Measurements from ENCODE around the gene LRP1B. TPM values are rescaled to one million over a fixed set of nuclear protein-coding genes. Genes with fewer than 3 reads are reported as not detected.

The LRP1B gene
- total RNA-seq, 1 donor from 2014 or later, result 0.54 TPM

GRCh38 chr2:141605163-141605562 is 525.7 kb downstream of the LRP1B start:
- DNase-seq (ENCODE audit: low read depth, low spot score), result no peak
- no peaks in the 10 kb centered on the region for H3K27me3 Mint-ChIP-seq (ENCODE audit: low read depth)
- no peak for TF ChIP-seq CTCF (conservative IDR thresholded peaks at IDR 0.05)
- no peaks in the 10 kb centered on the region for H3K36me3 Mint-ChIP-seq (ENCODE audit: low read depth)
- H3K4me3 Mint-ChIP-seq, result no peak overlapping the region
- no peaks in the 10 kb centered on the region for H3K9me3 Mint-ChIP-seq
- no peaks in the 10 kb centered on the region for H3K4me1 Mint-ChIP-seq
- H3K27ac Mint-ChIP-seq (ENCODE audit: unreplicated experiment), result no peak overlapping the region

GRCh38 chr2:141601511-141602152 is 529.2 kb downstream of the LRP1B start:
- no peak for DNase-seq (ENCODE audit: low read depth, low spot score)
- H3K4me3 Mint-ChIP-seq, result no peak overlapping the region
- TF ChIP-seq CTCF (conservative IDR thresholded peaks at IDR 0.05), result no peak
- no peaks in the 10 kb centered on the region for H3K27me3 Mint-ChIP-seq (ENCODE audit: low read depth)
- no peaks in the 10 kb centered on the region for H3K9me3 Mint-ChIP-seq
- H3K4me1 Mint-ChIP-seq, result no peaks in the 10 kb centered on the region
- no peak overlapping the region for H3K27ac Mint-ChIP-seq (ENCODE audit: unreplicated experiment)
- no peaks in the 10 kb centered on the region for H3K36me3 Mint-ChIP-seq (ENCODE audit: low read depth)

- Mint-ChIP-seq H3K9me3 (no peaks in the 10 kb centered on the region), H3K27me3 (ENCODE audit: low read depth) (no peaks in the 10 kb centered on the region), H3K27ac (ENCODE audit: unreplicated experiment) (no peak overlapping the region), H3K36me3 (ENCODE audit: low read depth) (no peaks in the 10 kb centered on the region), H3K4me1 (no peaks in the 10 kb centered on the region), H3K4me3 (no peak overlapping the region)
- DNase-seq (ENCODE audit: low read depth, low spot score), result no peak
- no peak for TF ChIP-seq CTCF (conservative IDR thresholded peaks at IDR 0.05)
These were observed 531.1 kb downstream of the LRP1B start for GRCh38 chr2:141599721-141600120.

- Mint-ChIP-seq H3K36me3 (ENCODE audit: low read depth) (no peaks in the 10 kb centered on the region), H3K27me3 (ENCODE audit: low read depth) (no peaks in the 10 kb centered on the region), H3K9me3 (no peaks in the 10 kb centered on the region), H3K27ac (ENCODE audit: unreplicated experiment) (no peak overlapping the region), H3K4me3 (no peak overlapping the region), H3K4me1 (no peaks in the 10 kb centered on the region)
- TF ChIP-seq CTCF (conservative IDR thresholded peaks at IDR 0.05), result no peak
- no peak for DNase-seq (ENCODE audit: low read depth, low spot score)
These were observed 531.8 kb downstream of the LRP1B start for GRCh38 chr2:141598982-141599381.

- Mint-ChIP-seq H3K4me3 (no peak overlapping the region), H3K9me3 (peaks cover 3% of the 10 kb centered on the region), H3K27ac (ENCODE audit: unreplicated experiment) (no peak overlapping the region), H3K27me3 (ENCODE audit: low read depth) (no peaks in the 10 kb centered on the region), H3K4me1 (no peaks in the 10 kb centered on the region), H3K36me3 (ENCODE audit: low read depth) (no peaks in the 10 kb centered on the region)
- DNase-seq (ENCODE audit: low read depth, low spot score), result no peak
- no peak for TF ChIP-seq CTCF (conservative IDR thresholded peaks at IDR 0.05)
These were observed 535.4 kb downstream of the LRP1B start for GRCh38 chr2:141595316-141595920.

All from neural crest cell (in vitro differentiated cells).